SK-N-SH (cell line): ENCODE results near the gene DCUN1D3.

Experiments used
- TCF12 ChIP-seq: IDR thresholded peaks from 2 replicates; pipeline ENCODE4 v1.4.0; 2012
- TF ChIP-seq, protein P1 (sequence below): fragments of 200-600 bp; sonication (generic); IDR thresholded peaks from 2 replicates; pipeline ENCODE4 v1.6.1; 2017; ENCODE audit warnings: antibody characterized with exemption, mild to moderate bottlenecking, moderate library complexity

DNA sequence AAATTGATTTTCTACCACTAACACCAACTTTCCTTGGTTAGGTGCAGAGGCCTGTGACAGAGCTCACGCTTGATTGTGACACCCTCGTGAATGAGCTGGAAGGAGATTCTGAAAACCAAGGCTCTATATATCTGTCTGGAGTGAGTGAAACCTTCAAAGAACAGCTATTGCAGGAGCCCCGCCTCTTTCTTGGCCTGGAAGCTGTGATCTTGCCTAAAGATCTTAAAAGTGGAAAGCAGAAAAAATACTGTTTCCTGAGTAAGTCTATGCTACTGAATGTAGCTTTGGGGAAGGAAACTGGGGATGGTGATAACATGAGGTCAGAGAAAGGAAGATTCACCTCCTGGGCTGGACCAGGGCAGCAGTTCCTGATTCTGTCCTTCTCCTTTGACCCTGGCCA lies 55.6 kb downstream of the DCUN1D3 start:
- TF ChIP-seq TCF12, result no peak
- TF ChIP-seq, protein P1, sequence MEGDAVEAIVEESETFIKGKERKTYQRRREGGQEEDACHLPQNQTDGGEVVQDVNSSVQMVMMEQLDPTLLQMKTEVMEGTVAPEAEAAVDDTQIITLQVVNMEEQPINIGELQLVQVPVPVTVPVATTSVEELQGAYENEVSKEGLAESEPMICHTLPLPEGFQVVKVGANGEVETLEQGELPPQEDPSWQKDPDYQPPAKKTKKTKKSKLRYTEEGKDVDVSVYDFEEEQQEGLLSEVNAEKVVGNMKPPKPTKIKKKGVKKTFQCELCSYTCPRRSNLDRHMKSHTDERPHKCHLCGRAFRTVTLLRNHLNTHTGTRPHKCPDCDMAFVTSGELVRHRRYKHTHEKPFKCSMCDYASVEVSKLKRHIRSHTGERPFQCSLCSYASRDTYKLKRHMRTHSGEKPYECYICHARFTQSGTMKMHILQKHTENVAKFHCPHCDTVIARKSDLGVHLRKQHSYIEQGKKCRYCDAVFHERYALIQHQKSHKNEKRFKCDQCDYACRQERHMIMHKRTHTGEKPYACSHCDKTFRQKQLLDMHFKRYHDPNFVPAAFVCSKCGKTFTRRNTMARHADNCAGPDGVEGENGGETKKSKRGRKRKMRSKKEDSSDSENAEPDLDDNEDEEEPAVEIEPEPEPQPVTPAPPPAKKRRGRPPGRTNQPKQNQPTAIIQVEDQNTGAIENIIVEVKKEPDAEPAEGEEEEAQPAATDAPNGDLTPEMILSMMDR, result no peak
